ENCODE results near the gene ITLN1.
"Not testable (repeated sequence)": the region's sequence is repeated elsewhere in the genome, so short reads cannot be mapped to it uniquely, and the experiment has no call there.

The ITLN1 gene

DNA sequence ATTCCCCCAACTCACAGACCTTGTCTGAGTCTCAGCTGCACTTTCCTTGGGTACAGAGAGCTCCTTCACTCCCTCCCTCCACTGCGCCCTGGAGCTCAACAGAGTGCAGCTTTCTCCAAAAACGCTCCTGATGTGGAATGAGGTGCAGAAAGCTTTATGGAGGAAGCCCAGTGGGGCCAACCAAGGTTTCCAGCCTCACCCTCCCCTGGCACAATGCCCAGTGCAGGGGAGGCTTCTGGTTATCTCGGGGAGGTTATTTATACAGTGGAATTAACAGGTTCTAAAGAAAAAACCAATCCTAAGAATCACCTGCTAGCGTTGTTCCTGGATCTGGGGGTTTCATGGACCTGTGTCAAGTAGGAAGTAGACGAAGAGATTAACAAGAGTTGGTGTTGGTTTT is at the start of gene ITLN1:
Gene ITLN1, minus strand, starts transcription at position 139 of the 400 bp plus-strand sequence. CDS start 303 bp downstream, outside the sequence.
- Histone ChIP-seq H3K4me1 (ENCODE audit: control insufficient read depth in 2 of 2, insufficient read depth in 2 of 2, low read length in 2 of 2) (no peaks in the 10 kb centered on the region), H3K27me3 (ENCODE audit: control insufficient read depth in 2 of 2, insufficient read depth in 2 of 2, low read length in 2 of 2) (no peaks in the 10 kb centered on the region), H3K4me3 (ENCODE audit: low read length in 2 of 2) (peak within 1 kb of the TSS in 1 of 2 donors; percentile 38)

DNA sequence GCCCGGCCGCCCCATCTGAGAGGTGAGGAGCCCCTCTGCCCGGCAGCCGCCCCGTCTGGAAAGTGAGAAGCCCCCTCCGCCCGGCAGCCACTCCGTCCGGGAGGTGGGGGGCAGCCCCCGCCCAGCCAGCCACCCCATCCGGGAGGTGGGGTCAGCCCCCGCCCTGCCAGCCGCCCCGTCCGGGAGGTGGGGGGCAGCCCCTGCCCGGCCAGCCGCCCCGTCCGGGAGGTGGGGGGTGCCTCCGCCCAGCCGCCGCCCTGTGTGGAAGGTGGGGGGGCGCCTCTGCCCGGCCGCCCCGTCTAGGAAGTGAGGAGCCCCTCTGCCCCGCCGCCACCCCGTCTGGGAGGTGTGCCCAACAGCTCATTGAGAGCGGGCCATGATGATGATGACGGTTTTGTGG is 48.3 kb upstream of the ITLN1 start:
- H3K4me3 ChIP-seq (ENCODE audit: low read length in 2 of 2); H3K27ac ChIP-seq (ENCODE audit: low read depth in 2 of 2, low read length in 2 of 2); H3K9ac ChIP-seq (ENCODE audit: low read depth in 1 of 2, low read length in 2 of 2); H3K27me3 ChIP-seq (ENCODE audit: control insufficient read depth in 2 of 2, insufficient read depth in 2 of 2, low read length in 2 of 2); H3K36me3 ChIP-seq (ENCODE audit: control insufficient read depth in 2 of 2, insufficient read depth in 2 of 2, low read length in 2 of 2); H3K4me1 ChIP-seq (ENCODE audit: control insufficient read depth in 2 of 2, insufficient read depth in 2 of 2, low read length in 2 of 2); H3K9me3 ChIP-seq (ENCODE audit: control insufficient read depth in 2 of 2, low read length in 2 of 2): not testable (repeated sequence)

More for the DNA sequence above, at the start of gene ITLN1:
- Histone ChIP-seq H3K9ac (ENCODE audit: low read depth in 1 of 2, low read length in 2 of 2) (no peak within 1 kb of the TSS), H3K36me3 (ENCODE audit: control insufficient read depth in 2 of 2, insufficient read depth in 2 of 2, low read length in 2 of 2) (no peaks in the 10 kb centered on the region), H3K9me3 (ENCODE audit: control insufficient read depth in 2 of 2, low read length in 2 of 2) (no peaks in the 10 kb centered on the region), H3K27ac (ENCODE audit: low read depth in 2 of 2, low read length in 2 of 2) (no peak within 1 kb of the TSS)

DNA sequence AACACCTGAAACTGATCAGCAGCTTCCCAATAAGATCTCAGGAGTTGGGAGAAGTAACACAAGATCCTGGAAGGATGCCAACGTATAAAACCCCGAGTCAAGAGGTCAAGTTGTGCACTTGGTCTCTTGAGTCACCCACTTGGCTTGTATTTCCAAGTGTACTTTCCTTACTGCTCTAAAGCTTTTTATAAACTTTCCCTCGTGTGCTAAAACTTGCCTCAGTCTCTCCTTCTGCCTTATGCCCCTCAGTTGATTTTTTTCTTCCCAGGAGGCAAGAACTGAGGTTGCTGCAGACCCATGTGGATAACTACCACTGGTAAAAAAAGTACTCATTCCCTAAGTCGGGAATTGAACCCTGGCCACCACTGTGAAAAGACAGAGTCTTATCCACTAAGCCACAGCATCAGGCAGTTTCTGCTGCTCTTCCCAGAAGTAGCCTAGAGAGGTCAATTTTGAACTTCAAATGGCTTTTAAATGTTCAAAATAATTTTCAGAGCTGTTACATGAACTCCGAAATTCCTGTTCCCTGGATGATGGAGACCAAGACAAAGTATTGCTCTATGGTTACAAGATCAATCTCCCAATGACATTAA is 40.8 kb upstream of the ITLN1 start:
- no peak overlapping the region for H3K4me3 ChIP-seq (ENCODE audit: low read length in 2 of 2)
- H3K27me3 ChIP-seq (ENCODE audit: control insufficient read depth in 2 of 2, insufficient read depth in 2 of 2, low read length in 2 of 2), result no peaks in the 10 kb centered on the region
- peaks cover 0 to 4% of the 10 kb centered on the region in 2 donors for H3K9me3 ChIP-seq (ENCODE audit: control insufficient read depth in 2 of 2, low read length in 2 of 2)
- H3K27ac ChIP-seq (ENCODE audit: low read depth in 2 of 2, low read length in 2 of 2), result no peak overlapping the region
- no peaks in the 10 kb centered on the region for H3K4me1 ChIP-seq (ENCODE audit: control insufficient read depth in 2 of 2, insufficient read depth in 2 of 2, low read length in 2 of 2)
- H3K36me3 ChIP-seq (ENCODE audit: control insufficient read depth in 2 of 2, insufficient read depth in 2 of 2, low read length in 2 of 2), result no peaks in the 10 kb centered on the region
- no peak overlapping the region for H3K9ac ChIP-seq (ENCODE audit: low read depth in 1 of 2, low read length in 2 of 2)

DNA sequence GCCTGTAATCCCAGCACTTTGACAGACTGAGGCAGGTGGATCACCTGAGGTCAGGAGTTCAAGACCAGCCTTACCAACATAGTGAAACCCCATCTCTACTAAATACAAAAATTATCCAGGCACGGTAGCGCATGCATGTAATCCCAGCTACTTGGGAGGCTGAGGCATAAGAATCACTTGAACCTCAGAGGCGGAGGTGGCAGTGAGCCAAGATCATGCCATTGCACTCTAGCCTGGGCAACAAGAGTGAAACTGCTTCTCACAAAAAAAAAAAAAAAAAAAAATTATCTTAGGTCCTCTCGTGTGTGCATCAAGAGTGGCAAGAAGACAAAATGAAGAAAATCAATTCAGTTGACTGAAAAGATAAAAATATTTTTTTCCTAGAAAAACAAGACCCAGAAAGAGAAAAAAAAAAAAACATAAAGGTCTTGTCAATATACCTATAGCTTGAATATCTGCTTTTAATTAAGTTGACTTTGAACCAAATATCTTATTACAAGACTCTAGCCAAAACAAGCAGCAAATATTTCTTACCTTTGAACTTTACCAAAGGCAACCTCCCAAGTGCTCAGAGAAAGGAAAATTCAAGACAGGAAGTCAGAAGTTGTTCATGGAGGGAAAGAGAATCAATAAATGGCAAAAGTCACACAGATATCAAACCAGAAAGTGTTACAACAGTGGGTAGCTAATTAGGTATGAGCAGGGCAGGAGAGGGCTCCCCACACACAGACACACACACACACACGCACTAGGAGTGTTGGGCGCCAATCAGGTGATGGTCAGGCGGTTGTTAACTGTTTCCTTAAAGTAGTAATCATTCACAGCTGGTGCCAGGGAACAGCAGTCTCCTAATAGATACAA is 40.0 kb upstream of the ITLN1 start:
- H3K36me3 ChIP-seq (ENCODE audit: control insufficient read depth in 2 of 2, insufficient read depth in 2 of 2, low read length in 2 of 2), result no peaks in the 10 kb centered on the region
- H3K27me3 ChIP-seq (ENCODE audit: control insufficient read depth in 2 of 2, insufficient read depth in 2 of 2, low read length in 2 of 2), result no peaks in the 10 kb centered on the region
- no peaks in the 10 kb centered on the region for H3K4me1 ChIP-seq (ENCODE audit: control insufficient read depth in 2 of 2, insufficient read depth in 2 of 2, low read length in 2 of 2)
- peaks cover 0 to 4% of the 10 kb centered on the region in 2 donors for H3K9me3 ChIP-seq (ENCODE audit: control insufficient read depth in 2 of 2, low read length in 2 of 2)
- no peak overlapping the region for H3K4me3 ChIP-seq (ENCODE audit: low read length in 2 of 2)
- no peak overlapping the region for H3K9ac ChIP-seq (ENCODE audit: low read depth in 1 of 2, low read length in 2 of 2)
- H3K27ac ChIP-seq (ENCODE audit: low read depth in 2 of 2, low read length in 2 of 2), result no peak overlapping the region

DNA sequence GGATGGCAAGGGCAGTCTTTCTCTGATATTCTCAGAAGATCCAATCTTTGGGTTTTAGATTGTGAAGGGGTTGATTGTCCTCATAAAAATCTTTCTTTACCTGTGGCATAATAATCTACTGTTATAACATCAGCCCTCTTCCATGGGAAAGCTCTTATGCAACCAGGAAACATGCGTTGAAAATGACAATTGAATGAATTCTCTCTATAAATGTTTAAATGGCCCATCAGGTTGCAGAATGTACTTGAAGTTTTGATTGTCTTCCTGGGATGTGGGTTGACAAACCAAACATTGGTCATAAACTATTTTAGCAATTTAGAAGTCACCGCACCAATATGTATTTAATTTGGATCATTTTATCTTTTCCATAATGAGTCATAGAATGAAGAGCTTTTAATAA is 31.7 kb upstream of the ITLN1 start:
- no peak overlapping the region for H3K4me3 ChIP-seq (ENCODE audit: low read length in 2 of 2)
- no peaks in the 10 kb centered on the region for H3K36me3 ChIP-seq (ENCODE audit: control insufficient read depth in 2 of 2, insufficient read depth in 2 of 2, low read length in 2 of 2)
- no peak overlapping the region for H3K27ac ChIP-seq (ENCODE audit: low read depth in 2 of 2, low read length in 2 of 2)
- no peaks in the 10 kb centered on the region for H3K9me3 ChIP-seq (ENCODE audit: control insufficient read depth in 2 of 2, low read length in 2 of 2)
- no peaks in the 10 kb centered on the region for H3K4me1 ChIP-seq (ENCODE audit: control insufficient read depth in 2 of 2, insufficient read depth in 2 of 2, low read length in 2 of 2)
- no peak overlapping the region for H3K9ac ChIP-seq (ENCODE audit: low read depth in 1 of 2, low read length in 2 of 2)
- peaks cover 0 to 2% of the 10 kb centered on the region in 2 donors for H3K27me3 ChIP-seq (ENCODE audit: control insufficient read depth in 2 of 2, insufficient read depth in 2 of 2, low read length in 2 of 2)

DNA sequence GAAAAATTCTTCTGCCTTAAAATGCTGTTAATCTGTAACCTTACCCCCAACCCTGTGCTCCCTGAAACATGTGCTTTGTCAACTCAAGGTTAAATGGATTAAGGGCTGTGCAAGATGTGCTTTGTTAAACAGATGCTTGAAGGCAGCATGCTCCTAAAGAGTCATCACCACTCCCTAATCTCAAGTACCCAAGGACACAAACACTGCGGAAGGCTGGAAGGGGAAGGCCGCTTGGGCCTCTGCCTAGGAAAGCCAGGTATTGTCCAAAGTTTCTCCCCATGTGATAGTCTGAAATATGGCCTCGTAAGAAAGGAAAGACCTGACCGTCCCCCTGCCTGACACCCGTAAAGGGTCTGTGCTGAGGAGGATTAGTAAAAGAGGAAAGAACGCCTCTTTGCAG is 28.2 kb upstream of the ITLN1 start:
- H3K27me3 ChIP-seq (ENCODE audit: control insufficient read depth in 2 of 2, insufficient read depth in 2 of 2, low read length in 2 of 2); H3K4me1 ChIP-seq (ENCODE audit: control insufficient read depth in 2 of 2, insufficient read depth in 2 of 2, low read length in 2 of 2); H3K27ac ChIP-seq (ENCODE audit: low read depth in 2 of 2, low read length in 2 of 2); H3K4me3 ChIP-seq (ENCODE audit: low read length in 2 of 2); H3K9me3 ChIP-seq (ENCODE audit: control insufficient read depth in 2 of 2, low read length in 2 of 2); H3K36me3 ChIP-seq (ENCODE audit: control insufficient read depth in 2 of 2, insufficient read depth in 2 of 2, low read length in 2 of 2); H3K9ac ChIP-seq (ENCODE audit: low read depth in 1 of 2, low read length in 2 of 2): not testable (repeated sequence)

DNA sequence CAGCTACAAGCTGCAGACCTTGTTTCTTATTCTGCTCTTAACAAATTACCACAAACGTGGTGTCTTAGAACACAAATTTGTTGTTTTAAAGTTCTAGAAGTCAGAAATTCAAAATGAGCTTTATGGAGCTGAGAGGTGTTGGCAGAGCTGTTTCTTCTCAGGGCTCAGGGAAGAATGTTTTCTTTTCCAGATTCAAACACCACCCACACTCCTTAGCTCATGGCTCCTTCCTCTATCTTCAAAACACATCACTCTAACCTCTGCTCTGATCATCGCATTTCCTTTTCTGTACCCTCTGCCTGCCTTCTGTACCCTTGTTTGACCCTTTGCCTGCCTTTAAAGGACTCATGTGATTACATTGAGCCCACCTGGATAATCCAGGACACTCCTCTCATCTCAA is 26.9 kb upstream of the ITLN1 start:
- no peaks in the 10 kb centered on the region for H3K9me3 ChIP-seq (ENCODE audit: control insufficient read depth in 2 of 2, low read length in 2 of 2)
- no peak overlapping the region for H3K9ac ChIP-seq (ENCODE audit: low read depth in 1 of 2, low read length in 2 of 2)
- H3K4me1 ChIP-seq (ENCODE audit: control insufficient read depth in 2 of 2, insufficient read depth in 2 of 2, low read length in 2 of 2), result no peaks in the 10 kb centered on the region
- no peaks in the 10 kb centered on the region for H3K36me3 ChIP-seq (ENCODE audit: control insufficient read depth in 2 of 2, insufficient read depth in 2 of 2, low read length in 2 of 2)
- no peak overlapping the region for H3K4me3 ChIP-seq (ENCODE audit: low read length in 2 of 2)
- no peak overlapping the region for H3K27ac ChIP-seq (ENCODE audit: low read depth in 2 of 2, low read length in 2 of 2)
- peaks cover 0 to 2% of the 10 kb centered on the region in 2 donors for H3K27me3 ChIP-seq (ENCODE audit: control insufficient read depth in 2 of 2, insufficient read depth in 2 of 2, low read length in 2 of 2)

DNA sequence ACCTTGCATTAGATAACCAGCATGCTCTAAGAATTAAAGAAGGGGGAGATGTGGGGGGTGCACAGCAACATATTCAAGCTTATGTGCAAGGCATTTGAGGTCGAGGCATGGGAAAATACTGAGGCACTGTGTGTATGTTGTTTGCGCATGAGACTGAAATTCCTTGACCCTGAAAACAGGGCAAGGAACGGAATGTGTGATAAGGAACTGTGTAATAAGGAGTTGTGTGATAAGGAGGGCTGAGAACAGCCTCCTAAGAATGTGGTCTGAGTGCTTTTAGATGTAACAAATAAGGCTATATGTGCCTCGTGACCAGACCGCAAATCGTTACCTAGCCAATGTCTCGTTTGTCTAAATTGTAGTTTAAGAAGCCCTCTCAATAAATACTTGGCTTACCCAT is 26.5 kb upstream of the ITLN1 start:
- peaks cover 0 to 2% of the 10 kb centered on the region in 2 donors for H3K27me3 ChIP-seq (ENCODE audit: control insufficient read depth in 2 of 2, insufficient read depth in 2 of 2, low read length in 2 of 2)
- H3K27ac ChIP-seq (ENCODE audit: low read depth in 2 of 2, low read length in 2 of 2), result no peak overlapping the region
- no peaks in the 10 kb centered on the region for H3K36me3 ChIP-seq (ENCODE audit: control insufficient read depth in 2 of 2, insufficient read depth in 2 of 2, low read length in 2 of 2)
- H3K4me3 ChIP-seq (ENCODE audit: low read length in 2 of 2), result no peak overlapping the region
- H3K9ac ChIP-seq (ENCODE audit: low read depth in 1 of 2, low read length in 2 of 2), result no peak overlapping the region
- no peaks in the 10 kb centered on the region for H3K4me1 ChIP-seq (ENCODE audit: control insufficient read depth in 2 of 2, insufficient read depth in 2 of 2, low read length in 2 of 2)
- H3K9me3 ChIP-seq (ENCODE audit: control insufficient read depth in 2 of 2, low read length in 2 of 2), result no peaks in the 10 kb centered on the region

DNA sequence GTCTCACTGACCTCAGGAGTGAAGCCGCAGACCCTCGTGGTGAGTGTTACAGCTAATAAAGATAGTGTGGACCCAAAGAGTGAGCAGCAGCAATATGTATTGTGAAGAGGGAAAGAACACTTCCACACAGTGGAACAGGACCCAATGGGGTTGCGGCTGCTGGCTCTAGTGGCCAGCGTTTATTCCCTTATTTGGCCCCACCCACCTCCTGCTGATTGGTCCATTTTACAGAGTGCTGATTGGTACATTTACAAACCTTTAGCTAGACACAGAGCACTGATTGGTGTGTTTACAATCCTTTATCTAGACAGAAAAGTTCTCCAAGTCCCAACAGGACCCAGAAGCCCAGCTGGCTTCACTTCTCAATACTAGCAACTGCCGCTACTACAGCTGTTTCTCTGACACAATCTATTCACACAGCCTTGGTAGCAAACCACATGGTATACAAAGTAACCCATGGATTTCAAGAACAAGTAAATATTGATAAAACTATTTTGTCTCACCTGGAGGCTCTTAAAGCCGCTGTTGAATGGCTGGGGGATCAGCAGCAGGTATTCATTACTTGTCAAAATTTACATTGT is 25.3 kb upstream of the ITLN1 start:
- Histone ChIP-seq H3K4me3 (ENCODE audit: low read length in 2 of 2) (no peak overlapping the region), H3K9me3 (ENCODE audit: control insufficient read depth in 2 of 2, low read length in 2 of 2) (no peaks in the 10 kb centered on the region), H3K9ac (ENCODE audit: low read depth in 1 of 2, low read length in 2 of 2) (no peak overlapping the region), H3K27ac (ENCODE audit: low read depth in 2 of 2, low read length in 2 of 2) (no peak overlapping the region), H3K36me3 (ENCODE audit: control insufficient read depth in 2 of 2, insufficient read depth in 2 of 2, low read length in 2 of 2) (no peaks in the 10 kb centered on the region), H3K27me3 (ENCODE audit: control insufficient read depth in 2 of 2, insufficient read depth in 2 of 2, low read length in 2 of 2) (no peaks in the 10 kb centered on the region), H3K4me1 (ENCODE audit: control insufficient read depth in 2 of 2, insufficient read depth in 2 of 2, low read length in 2 of 2) (no peaks in the 10 kb centered on the region)

DNA sequence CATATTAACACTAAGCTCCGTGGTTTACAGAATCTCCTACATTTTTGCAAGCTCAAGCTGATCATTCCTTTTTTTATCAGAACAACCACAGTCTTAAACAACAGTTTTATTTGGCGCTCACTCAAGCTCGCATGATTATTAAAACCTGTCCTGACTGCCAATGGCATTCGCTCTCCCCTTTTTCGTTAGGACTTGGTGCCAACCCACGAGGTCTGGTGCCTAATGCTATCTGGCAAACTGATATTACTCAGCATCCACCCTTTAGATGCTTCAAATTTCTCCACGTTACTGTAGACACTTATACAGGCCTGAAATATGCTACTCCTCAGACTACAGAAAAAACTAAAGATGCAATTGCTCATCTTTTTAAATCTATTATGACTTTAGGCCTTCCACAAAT is 23.0 kb upstream of the ITLN1 start:
- Histone ChIP-seq H3K9ac (ENCODE audit: low read depth in 1 of 2, low read length in 2 of 2) (no peak overlapping the region), H3K27ac (ENCODE audit: low read depth in 2 of 2, low read length in 2 of 2) (no peak overlapping the region)

More for the DNA sequence above, 23.0 kb upstream of the ITLN1 start:
- Histone ChIP-seq H3K36me3 (ENCODE audit: control insufficient read depth in 2 of 2, insufficient read depth in 2 of 2, low read length in 2 of 2) (no peaks in the 10 kb centered on the region), H3K4me3 (ENCODE audit: low read length in 2 of 2) (no peak overlapping the region), H3K4me1 (ENCODE audit: control insufficient read depth in 2 of 2, insufficient read depth in 2 of 2, low read length in 2 of 2) (no peaks in the 10 kb centered on the region), H3K9me3 (ENCODE audit: control insufficient read depth in 2 of 2, low read length in 2 of 2) (no peaks in the 10 kb centered on the region), H3K27me3 (ENCODE audit: control insufficient read depth in 2 of 2, insufficient read depth in 2 of 2, low read length in 2 of 2) (no peaks in the 10 kb centered on the region)

All from mucosa of rectum (tissue), 2 donors.